Erythroblast (primary cell): ENCODE results near the gene PHACTR3.

Experiments
- GATA1 ChIP-seq: IDR thresholded peaks from 2 replicates; pipeline ENCODE4 v1.6.1; 2011; ENCODE audit warnings: low read depth, mild to moderate bottlenecking, control low read depth, low read length, moderate library complexity
- POLR2A ChIP-seq: IDR thresholded peaks from 2 replicates; pipeline ENCODE4 v1.6.1; 2011; ENCODE audit warnings: mild to moderate bottlenecking, low read length

GRCh38 chr20:59802018-59802417 lies 197.7 kb downstream of the PHACTR3 start:
- TF ChIP-seq POLR2A (no peak), GATA1 (no peak)
